Mesothelial cell of epicardium (in vitro differentiated cells): ENCODE measurements around the gene OR6N1. TPM values are rescaled to one million over a fixed set of nuclear protein-coding genes. Genes with fewer than 3 reads are reported as not detected.

Source experiments
- DNase-seq, 2 experiments: peaks; one replicate each; pipeline ENCODE4 v3.0.0; 2021; ENCODE audit warnings: low spot score in 2 of 2; ENCODE audit not compliant: unreplicated experiment in 2 of 2
- H3K27ac Mint-ChIP-seq: 2 replicates; pipeline ENCODE4 v1.8.0; 2021; ENCODE audit warnings: mixed read lengths
- H3K27me3 Mint-ChIP-seq: 2 replicates; pipeline ENCODE4 v1.8.0; 2021; ENCODE audit warnings: low read depth, mixed read lengths
- H3K36me3 Mint-ChIP-seq: 2 replicates; pipeline ENCODE4 v1.8.0; 2021; ENCODE audit warnings: mixed read lengths
- H3K4me1 Mint-ChIP-seq: 2 replicates; pipeline ENCODE4 v1.8.0; 2021; ENCODE audit warnings: mixed read lengths
- H3K4me3 Mint-ChIP-seq: 2 replicates; pipeline ENCODE4 v1.8.0; 2021; ENCODE audit warnings: mild to moderate bottlenecking, moderate library complexity, mixed read lengths
- H3K9me3 Mint-ChIP-seq: 2 replicates; pipeline ENCODE4 v1.8.0; 2021; ENCODE audit warnings: mixed read lengths
- total RNA-seq: library from RNA; stranded (reverse); gene quantifications from 3 replicates; pipeline ENCODE4 v1.2.1, GENCODE V29; 2021
- TF ChIP-seq, protein P1 (sequence below): fragments of 200-600 bp; sonication (generic); IDR thresholded peaks from one replicate; pipeline ENCODE4 v1.5.0; 2021; ENCODE audit warnings: antibody characterized with exemption; ENCODE audit not compliant: unreplicated experiment

OR6N1 gene
- total RNA-seq, 1 donor from 2014 or later = not detected

DNA sequence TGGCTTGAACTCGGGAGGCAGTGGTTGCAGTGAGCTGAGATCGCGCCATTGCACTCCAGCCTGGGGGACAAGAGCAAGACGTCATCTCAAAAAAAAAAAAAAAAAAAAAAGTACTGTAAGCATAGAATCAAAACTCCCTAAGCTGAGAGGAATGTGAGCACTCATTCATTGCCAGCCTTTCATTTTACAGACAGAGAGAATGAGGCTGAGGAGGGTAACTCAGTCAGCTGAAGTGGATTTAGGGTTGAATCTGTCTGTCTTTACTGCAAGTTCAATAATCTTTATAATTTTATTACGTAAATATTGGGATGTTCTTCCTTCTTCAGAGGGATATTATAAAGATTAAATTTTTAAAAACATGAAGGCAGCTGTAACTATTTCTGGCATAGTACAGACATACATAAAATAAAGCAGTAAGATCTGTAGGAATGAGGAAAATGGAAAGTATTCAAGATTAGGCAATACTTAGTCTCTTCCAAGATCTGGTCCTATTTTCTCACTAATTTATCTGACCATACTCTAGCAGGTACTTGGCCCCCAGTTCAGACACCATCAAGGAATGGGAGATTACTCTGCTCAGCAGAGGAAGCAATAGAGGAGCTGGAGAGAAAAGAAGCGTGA is 35.0 kb upstream of the OR6N1 start:
- TF ChIP-seq, protein P1, sequence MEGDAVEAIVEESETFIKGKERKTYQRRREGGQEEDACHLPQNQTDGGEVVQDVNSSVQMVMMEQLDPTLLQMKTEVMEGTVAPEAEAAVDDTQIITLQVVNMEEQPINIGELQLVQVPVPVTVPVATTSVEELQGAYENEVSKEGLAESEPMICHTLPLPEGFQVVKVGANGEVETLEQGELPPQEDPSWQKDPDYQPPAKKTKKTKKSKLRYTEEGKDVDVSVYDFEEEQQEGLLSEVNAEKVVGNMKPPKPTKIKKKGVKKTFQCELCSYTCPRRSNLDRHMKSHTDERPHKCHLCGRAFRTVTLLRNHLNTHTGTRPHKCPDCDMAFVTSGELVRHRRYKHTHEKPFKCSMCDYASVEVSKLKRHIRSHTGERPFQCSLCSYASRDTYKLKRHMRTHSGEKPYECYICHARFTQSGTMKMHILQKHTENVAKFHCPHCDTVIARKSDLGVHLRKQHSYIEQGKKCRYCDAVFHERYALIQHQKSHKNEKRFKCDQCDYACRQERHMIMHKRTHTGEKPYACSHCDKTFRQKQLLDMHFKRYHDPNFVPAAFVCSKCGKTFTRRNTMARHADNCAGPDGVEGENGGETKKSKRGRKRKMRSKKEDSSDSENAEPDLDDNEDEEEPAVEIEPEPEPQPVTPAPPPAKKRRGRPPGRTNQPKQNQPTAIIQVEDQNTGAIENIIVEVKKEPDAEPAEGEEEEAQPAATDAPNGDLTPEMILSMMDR = no peak
- peaks cover 16% of the 10 kb centered on the region for H3K4me1 Mint-ChIP-seq
- no peak overlapping the region for H3K4me3 Mint-ChIP-seq
- no peak for DNase-seq
- no peaks in the 10 kb centered on the region for H3K9me3 Mint-ChIP-seq
- H3K36me3 Mint-ChIP-seq = no peaks in the 10 kb centered on the region
- peaks cover 11% of the 10 kb centered on the region for H3K27me3 Mint-ChIP-seq
- peak overlapping the region; percentile 86 for H3K27ac Mint-ChIP-seq

GRCh38 chr1:158803678-158804077 is 31.7 kb upstream of the OR6N1 start:
- H3K4me1 Mint-ChIP-seq = peaks cover 16% of the 10 kb centered on the region

GRCh38 chr1:158801396-158801795 is 29.4 kb upstream of the OR6N1 start:
- DNase-seq = no peak
- peaks cover 4% of the 10 kb centered on the region for H3K4me1 Mint-ChIP-seq
- TF ChIP-seq, protein P1 = no peak
- H3K27me3 Mint-ChIP-seq = peaks cover 16% of the 10 kb centered on the region
- no peaks in the 10 kb centered on the region for H3K9me3 Mint-ChIP-seq
- H3K4me3 Mint-ChIP-seq = no peak overlapping the region
- no peaks in the 10 kb centered on the region for H3K36me3 Mint-ChIP-seq
- H3K27ac Mint-ChIP-seq = no peak overlapping the region

More at GRCh38 chr1:158803678-158804077, 31.7 kb upstream of the OR6N1 start:
- TF ChIP-seq, protein P1 = no peak
- Mint-ChIP-seq H3K36me3 (no peaks in the 10 kb centered on the region), H3K4me3 (no peak overlapping the region), H3K27ac (no peak overlapping the region), H3K27me3 (peaks cover 13% of the 10 kb centered on the region), H3K9me3 (no peaks in the 10 kb centered on the region)
- no peak for DNase-seq

DNA sequence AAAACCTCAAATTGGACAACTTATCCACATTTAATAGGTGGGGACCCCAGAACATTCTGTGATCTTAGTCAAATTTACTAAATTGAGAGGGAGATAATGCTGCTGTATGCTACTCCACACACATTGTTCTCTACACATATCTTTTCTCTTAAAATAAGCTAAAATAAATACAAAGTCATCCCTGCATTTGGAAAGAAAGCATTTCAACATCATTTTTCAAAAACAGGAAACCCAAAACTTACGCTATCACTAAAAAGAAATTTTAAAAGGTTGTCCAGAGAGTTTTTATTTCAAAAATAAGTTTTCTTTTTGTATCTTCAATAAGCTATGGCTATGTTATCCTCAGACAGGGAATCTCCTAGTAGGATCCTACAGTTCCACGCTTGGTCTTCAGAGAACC is 28.5 kb upstream of the OR6N1 start:
- no peak for DNase-seq
- Mint-ChIP-seq H3K27ac (no peak overlapping the region), H3K4me1 (no peaks in the 10 kb centered on the region), H3K9me3 (no peaks in the 10 kb centered on the region), H3K27me3 (peaks cover 18% of the 10 kb centered on the region), H3K4me3 (no peak overlapping the region), H3K36me3 (no peaks in the 10 kb centered on the region)
- TF ChIP-seq, protein P1 = no peak

DNA sequence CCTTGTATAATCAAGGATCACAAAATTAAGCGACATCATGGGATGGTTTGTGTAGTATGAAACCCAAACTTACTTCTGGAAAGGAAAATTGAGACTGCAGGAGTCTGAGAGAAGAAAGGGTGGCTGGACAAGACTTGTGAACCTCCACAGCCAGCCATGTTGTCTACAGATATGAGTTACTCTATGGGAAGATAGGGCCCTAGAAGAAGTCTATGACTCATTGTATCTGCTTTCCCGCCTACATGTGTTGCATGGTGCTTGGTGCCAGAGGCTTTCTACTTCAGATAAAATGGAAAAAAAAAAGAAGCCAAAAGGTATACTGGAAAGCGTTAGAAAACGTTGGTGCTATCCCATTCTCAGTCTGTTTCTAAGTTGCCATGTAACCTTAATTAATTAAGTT is 27.7 kb upstream of the OR6N1 start:
- no peaks in the 10 kb centered on the region for H3K4me1 Mint-ChIP-seq
- no peaks in the 10 kb centered on the region for H3K36me3 Mint-ChIP-seq
- TF ChIP-seq, protein P1 = no peak
- no peak for DNase-seq
- H3K9me3 Mint-ChIP-seq = no peaks in the 10 kb centered on the region
- H3K27ac Mint-ChIP-seq = no peak overlapping the region
- H3K4me3 Mint-ChIP-seq = no peak overlapping the region
- H3K27me3 Mint-ChIP-seq = peaks cover 20% of the 10 kb centered on the region
